Measurements from ENCODE around the gene FBXO8.

DNA sequence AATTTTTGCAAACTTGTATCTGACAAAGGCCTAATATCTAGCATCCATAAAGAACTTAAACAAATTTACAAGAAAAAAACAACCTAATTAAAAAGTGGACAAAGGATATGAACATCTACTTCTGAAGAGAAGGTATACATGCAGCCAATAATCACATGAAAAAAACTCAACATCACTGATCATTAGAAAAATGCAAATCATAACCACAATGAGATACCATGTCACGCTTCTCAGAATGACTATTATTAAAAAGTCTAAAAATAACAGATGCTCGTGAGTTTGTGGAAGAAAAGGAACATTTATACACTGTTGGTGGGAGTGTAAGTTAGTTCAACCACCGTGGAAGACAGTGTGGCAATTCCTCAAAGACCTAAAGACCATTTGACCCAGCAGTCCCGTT is 24.2 kb upstream of the FBXO8 start:
- TF ChIP-seq, protein P1, sequence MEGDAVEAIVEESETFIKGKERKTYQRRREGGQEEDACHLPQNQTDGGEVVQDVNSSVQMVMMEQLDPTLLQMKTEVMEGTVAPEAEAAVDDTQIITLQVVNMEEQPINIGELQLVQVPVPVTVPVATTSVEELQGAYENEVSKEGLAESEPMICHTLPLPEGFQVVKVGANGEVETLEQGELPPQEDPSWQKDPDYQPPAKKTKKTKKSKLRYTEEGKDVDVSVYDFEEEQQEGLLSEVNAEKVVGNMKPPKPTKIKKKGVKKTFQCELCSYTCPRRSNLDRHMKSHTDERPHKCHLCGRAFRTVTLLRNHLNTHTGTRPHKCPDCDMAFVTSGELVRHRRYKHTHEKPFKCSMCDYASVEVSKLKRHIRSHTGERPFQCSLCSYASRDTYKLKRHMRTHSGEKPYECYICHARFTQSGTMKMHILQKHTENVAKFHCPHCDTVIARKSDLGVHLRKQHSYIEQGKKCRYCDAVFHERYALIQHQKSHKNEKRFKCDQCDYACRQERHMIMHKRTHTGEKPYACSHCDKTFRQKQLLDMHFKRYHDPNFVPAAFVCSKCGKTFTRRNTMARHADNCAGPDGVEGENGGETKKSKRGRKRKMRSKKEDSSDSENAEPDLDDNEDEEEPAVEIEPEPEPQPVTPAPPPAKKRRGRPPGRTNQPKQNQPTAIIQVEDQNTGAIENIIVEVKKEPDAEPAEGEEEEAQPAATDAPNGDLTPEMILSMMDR (IDR thresholded peaks at IDR 0.05; ENCODE audit: low read depth, low read length), result no peak
- TF ChIP-seq, protein P2, sequence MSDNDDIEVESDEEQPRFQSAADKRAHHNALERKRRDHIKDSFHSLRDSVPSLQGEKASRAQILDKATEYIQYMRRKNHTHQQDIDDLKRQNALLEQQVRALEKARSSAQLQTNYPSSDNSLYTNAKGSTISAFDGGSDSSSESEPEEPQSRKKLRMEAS (IDR thresholded peaks at IDR 0.05; ENCODE audit: low read depth, low read length), result no peak

All from NB4 (cell line).